Loucy (cell line): Measurements from ENCODE around the gene CASP5.

Experiments used
- H2AFZ ChIP-seq: fragments of 200-600 bp; sonication (generic); 2 replicates; pipeline ENCODE4 v1.6.0; 2016; ENCODE audit warnings: antibody characterized with exemption, mild to moderate bottlenecking, low read length, moderate library complexity
- H3F3A ChIP-seq: fragments of 200-600 bp; 2 replicates; pipeline ENCODE4 v1.6.0; 2016; ENCODE audit warnings: antibody characterized with exemption, low read depth, mild to moderate bottlenecking
- H3K27me3 ChIP-seq: fragments of 200-600 bp; sonication (generic); 2 replicates; pipeline ENCODE4 v1.6.1; 2014; ENCODE audit warnings: low read length, mild to moderate bottlenecking; ENCODE audit not compliant: insufficient read depth, poor library complexity, severe bottlenecking
- H3K36me3 ChIP-seq: fragments of 200-600 bp; sonication (generic); 2 replicates; pipeline ENCODE4 v1.6.1; 2016; ENCODE audit warnings: low read length; ENCODE audit not compliant: insufficient read depth
- H3K4me1 ChIP-seq: fragments of 200-600 bp; sonication (generic); 2 replicates; pipeline ENCODE4 v1.5.1; 2014; ENCODE audit warnings: low read length, mild to moderate bottlenecking; ENCODE audit not compliant: insufficient read depth, poor library complexity, severe bottlenecking
- H3K4me2 ChIP-seq: fragments of 200-600 bp; sonication (generic); 2 replicates; pipeline ENCODE4 v1.6.0; 2014; ENCODE audit warnings: antibody characterized with exemption, low read length, low read depth, mild to moderate bottlenecking; ENCODE audit not compliant: poor library complexity, severe bottlenecking
- H3K4me3 ChIP-seq: fragments of 200-600 bp; sonication (generic); 2 replicates; pipeline ENCODE4 v1.5.1; 2014; ENCODE audit warnings: low read length, mild to moderate bottlenecking, mixed read lengths; ENCODE audit not compliant: poor library complexity, severe bottlenecking
- H3K79me2 ChIP-seq: fragments of 200-600 bp; sonication (generic); 2 replicates; pipeline ENCODE4 v1.6.1; 2014; ENCODE audit warnings: low read length; ENCODE audit not compliant: insufficient read depth
- H3K9ac ChIP-seq: fragments of 200-600 bp; sonication (generic); 2 replicates; pipeline ENCODE4 v1.6.0; 2014; ENCODE audit warnings: mild to moderate bottlenecking, low read depth, low read length, moderate library complexity; ENCODE audit not compliant: poor library complexity, severe bottlenecking
- H3K9me2 ChIP-seq: fragments of 200-600 bp; sonication (generic); replicated peaks from 2 replicates; pipeline ENCODE4 v1.6.1; 2016; ENCODE audit warnings: low read depth, low read length, mixed read lengths
- H3K9me3 ChIP-seq: fragments of 200-600 bp; sonication (generic); 2 replicates; pipeline ENCODE4 v1.6.1; 2014; ENCODE audit warnings: mild to moderate bottlenecking, antibody characterized with exemption, low read length, low read depth; ENCODE audit not compliant: insufficient read depth
- H4K20me1 ChIP-seq: fragments of 200-600 bp; sonication (generic); 2 replicates; pipeline ENCODE4 v1.6.0; 2014; ENCODE audit warnings: antibody characterized with exemption, low read length, mild to moderate bottlenecking; ENCODE audit not compliant: insufficient read depth, poor library complexity, severe bottlenecking
- EZH2phosphoT487 ChIP-seq: fragments of 200-600 bp; IDR thresholded peaks from 2 replicates; pipeline ENCODE4 v1.6.1; 2018; ENCODE audit warnings: antibody characterized with exemption, mild to moderate bottlenecking, moderate library complexity, borderline replicate concordance
- TF ChIP-seq, protein P1 (sequence below): fragments of 200-600 bp; sonication (generic); conservative IDR thresholded peaks from 2 replicates; pipeline ENCODE4 v1.5.1; 2014; ENCODE audit warnings: mild to moderate bottlenecking, antibody characterized with exemption, low read length

CASP5 gene

DNA sequence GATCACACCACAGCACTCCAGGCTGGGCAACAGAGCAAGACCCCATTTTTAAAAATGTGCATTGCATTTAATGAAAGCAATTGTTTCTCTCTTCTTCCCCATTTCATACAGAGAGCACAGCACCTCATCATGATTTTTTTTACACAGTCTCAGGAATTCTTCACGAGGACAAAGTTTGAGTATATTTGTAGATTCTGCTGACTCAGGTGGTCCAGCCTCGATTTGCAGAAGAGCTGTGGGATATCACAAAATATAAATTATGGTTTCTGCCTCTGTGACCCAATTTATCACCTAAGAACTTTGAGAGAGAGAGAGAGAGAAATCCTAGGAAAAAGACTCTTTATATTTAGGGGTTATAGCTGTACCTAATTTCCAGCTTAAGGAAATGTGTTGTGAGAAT, 19.8 kb downstream of the CASP5 start:
- Histone ChIP-seq H3K9me2 (no peaks in the 10 kb centered on the region), H4K20me1 (no peaks in the 10 kb centered on the region), H3K9me3 (no peaks in the 10 kb centered on the region), H3K4me3 (no peak overlapping the region), H3K36me3 (no peaks in the 10 kb centered on the region), H3K27me3 (no peaks in the 10 kb centered on the region), H3K9ac (no peak overlapping the region), H3F3A (no peaks in the 10 kb centered on the region), H3K79me2 (no peaks in the 10 kb centered on the region), H3K4me1 (peaks cover 16% of the 10 kb centered on the region), H3K4me2 (no peak overlapping the region), H2AFZ (no peak overlapping the region)
- no peak for TF ChIP-seq EZH2phosphoT487
- TF ChIP-seq, protein P1, sequence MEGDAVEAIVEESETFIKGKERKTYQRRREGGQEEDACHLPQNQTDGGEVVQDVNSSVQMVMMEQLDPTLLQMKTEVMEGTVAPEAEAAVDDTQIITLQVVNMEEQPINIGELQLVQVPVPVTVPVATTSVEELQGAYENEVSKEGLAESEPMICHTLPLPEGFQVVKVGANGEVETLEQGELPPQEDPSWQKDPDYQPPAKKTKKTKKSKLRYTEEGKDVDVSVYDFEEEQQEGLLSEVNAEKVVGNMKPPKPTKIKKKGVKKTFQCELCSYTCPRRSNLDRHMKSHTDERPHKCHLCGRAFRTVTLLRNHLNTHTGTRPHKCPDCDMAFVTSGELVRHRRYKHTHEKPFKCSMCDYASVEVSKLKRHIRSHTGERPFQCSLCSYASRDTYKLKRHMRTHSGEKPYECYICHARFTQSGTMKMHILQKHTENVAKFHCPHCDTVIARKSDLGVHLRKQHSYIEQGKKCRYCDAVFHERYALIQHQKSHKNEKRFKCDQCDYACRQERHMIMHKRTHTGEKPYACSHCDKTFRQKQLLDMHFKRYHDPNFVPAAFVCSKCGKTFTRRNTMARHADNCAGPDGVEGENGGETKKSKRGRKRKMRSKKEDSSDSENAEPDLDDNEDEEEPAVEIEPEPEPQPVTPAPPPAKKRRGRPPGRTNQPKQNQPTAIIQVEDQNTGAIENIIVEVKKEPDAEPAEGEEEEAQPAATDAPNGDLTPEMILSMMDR, result no peak

DNA sequence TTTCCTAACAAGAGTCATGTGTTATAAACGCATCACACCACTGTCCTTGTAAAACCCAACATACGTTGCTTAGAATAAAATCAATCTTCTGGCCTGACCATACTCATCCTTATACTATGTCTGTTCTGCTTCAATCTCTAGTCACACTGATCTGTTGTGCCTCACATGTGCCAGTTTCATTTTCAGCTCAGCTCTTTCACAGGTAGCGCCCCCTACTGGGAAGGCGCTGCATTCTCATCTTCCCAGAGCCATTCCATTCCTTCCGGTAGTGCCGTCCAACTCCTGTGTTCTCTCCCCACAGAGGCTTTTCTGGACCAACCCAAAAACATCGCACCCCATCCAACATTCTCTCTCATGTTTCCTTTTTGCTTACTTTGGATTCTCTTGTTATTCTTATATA, 22.2 kb downstream of the CASP5 start:
- no peak overlapping the region for H3K4me3 ChIP-seq
- no peak overlapping the region for H2AFZ ChIP-seq
- no peak for TF ChIP-seq EZH2phosphoT487
- TF ChIP-seq, protein P1, result peak; percentile 98
- no peaks in the 10 kb centered on the region for H3K9me2 ChIP-seq
- H3K27me3 ChIP-seq, result no peaks in the 10 kb centered on the region
- no peaks in the 10 kb centered on the region for H3K9me3 ChIP-seq
- no peaks in the 10 kb centered on the region for H4K20me1 ChIP-seq
- H3K36me3 ChIP-seq, result no peaks in the 10 kb centered on the region
- no peak overlapping the region for H3K9ac ChIP-seq
- H3F3A ChIP-seq, result no peaks in the 10 kb centered on the region
- H3K4me2 ChIP-seq, result no peak overlapping the region
- H3K4me1 ChIP-seq, result no peaks in the 10 kb centered on the region
- no peaks in the 10 kb centered on the region for H3K79me2 ChIP-seq

DNA sequence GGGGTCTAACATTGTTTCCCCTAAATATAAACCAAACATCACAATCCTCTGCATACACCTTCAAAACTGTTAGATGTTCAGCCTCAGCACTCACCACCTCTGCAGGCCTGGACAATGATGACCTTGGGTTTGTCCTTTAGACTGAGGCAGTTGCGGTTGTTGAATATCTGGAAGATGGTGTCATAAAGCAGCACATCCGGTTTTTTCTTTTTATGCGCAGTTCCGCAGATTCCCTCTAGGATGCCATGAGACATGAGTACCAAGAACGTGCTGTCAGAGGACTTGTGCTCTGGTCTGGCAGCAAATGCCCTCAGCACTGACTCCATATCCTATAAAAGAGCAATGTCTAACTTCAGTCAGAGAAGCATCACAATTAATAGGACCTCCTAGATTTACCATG, 22.8 kb downstream of the CASP5 start:
- Histone ChIP-seq H3K9me3 (no peaks in the 10 kb centered on the region), H3K4me3 (no peak overlapping the region), H3K27me3 (no peaks in the 10 kb centered on the region), H3K79me2 (no peaks in the 10 kb centered on the region), H3K4me1 (no peaks in the 10 kb centered on the region), H3K9ac (no peak overlapping the region), H3K4me2 (no peak overlapping the region), H3K36me3 (no peaks in the 10 kb centered on the region), H4K20me1 (no peaks in the 10 kb centered on the region), H3F3A (no peaks in the 10 kb centered on the region), H2AFZ (no peak overlapping the region), H3K9me2 (no peaks in the 10 kb centered on the region)
- TF ChIP-seq, protein P1, result no peak; the same call in 1 of the 2 replicates
